RKO (cell line): ENCODE data around the gene LRIG1.

Source experiments
- DNase-seq: peaks from one replicate; pipeline ENCODE4 v3.0.0-alpha.2; 2016; ENCODE audit warnings: low spot score

The LRIG1 gene

GRCh38 chr3:66500576-66501482 is at the start of gene LRIG1:
TSS of gene LRIG1 (minus strand) at chr3:66501022. CDS start at chr3:66500407, 615 bp downstream.
- peak; percentile 97 for DNase-seq

- DNase-seq: no peak
These were observed 44.0 kb upstream of the LRIG1 start for GRCh38 chr3:66544619-66545429.

GRCh38 chr3:66542153-66542552 is 41.3 kb upstream of the LRIG1 start:
- no peak for DNase-seq

- DNase-seq: no peak
These were observed 38.7 kb upstream of the LRIG1 start for GRCh38 chr3:66539466-66539989.

- DNase-seq: no peak
These were observed 37.6 kb upstream of the LRIG1 start for GRCh38 chr3:66538390-66538789.

- DNase-seq: no peak
These were observed 36.9 kb upstream of the LRIG1 start for GRCh38 chr3:66537735-66538134.

- DNase-seq: no peak
These were observed 36.0 kb upstream of the LRIG1 start for GRCh38 chr3:66536791-66537190.

- DNase-seq: no peak
These were observed 33.6 kb upstream of the LRIG1 start for GRCh38 chr3:66534304-66534845.

- DNase-seq: no peak
These were observed 31.8 kb upstream of the LRIG1 start for GRCh38 chr3:66532613-66533012.

- DNase-seq: no peak
These were observed 31.4 kb upstream of the LRIG1 start for GRCh38 chr3:66532160-66532587.

- no peak for DNase-seq
These were observed 30.4 kb upstream of the LRIG1 start for GRCh38 chr3:66531256-66531655.

- DNase-seq: no peak
These were observed 26.4 kb upstream of the LRIG1 start for GRCh38 chr3:66527246-66527645.

- DNase-seq: no peak
These were observed 24.9 kb upstream of the LRIG1 start for GRCh38 chr3:66525771-66526170.

GRCh38 chr3:66520724-66521123 is 19.9 kb upstream of the LRIG1 start:
- DNase-seq: no peak

GRCh38 chr3:66518644-66519043 is 17.8 kb upstream of the LRIG1 start:
- no peak for DNase-seq

- no peak for DNase-seq
These were observed 17.3 kb upstream of the LRIG1 start for GRCh38 chr3:66518126-66518525.

GRCh38 chr3:66517241-66517640 is 16.4 kb upstream of the LRIG1 start:
- DNase-seq: no peak

GRCh38 chr3:66508461-66508860 is 7.6 kb upstream of the LRIG1 start:
- DNase-seq: no peak

GRCh38 chr3:66507423-66508260 is 6.8 kb upstream of the LRIG1 start:
- DNase-seq: no peak

- DNase-seq: no peak
These were observed 5.3 kb upstream of the LRIG1 start for GRCh38 chr3:66506154-66506553.

- no peak for DNase-seq
These were observed 4.2 kb upstream of the LRIG1 start for GRCh38 chr3:66504850-66505641.
